SK-N-SH (cell line): ENCODE results near the gene C2CD4D. TPM values are rescaled to one million over a fixed set of nuclear protein-coding genes. Genes with fewer than 3 reads are reported as not detected.

Experiments used
- CTCF ChIA-PET: fragments of 300-600, 350-600 bp; formaldehyde crosslinking; extraction: SDS; loops from one replicate; lab custom pipeline; 2021; lab: Yijun Ruan, JAX
- POLR2A ChIA-PET: fragments of 350-600 bp; sonication (Branson Sonifier 250); formaldehyde crosslinking; extraction: SDS; loops from one replicate; lab custom pipeline; 2020; ENCODE audit warnings: antibody characterized with exemption, inconsistent platforms; lab: Yijun Ruan, JAX
- DNase-seq: peaks from one replicate; pipeline ENCODE4 v3.0.0; 2012
- H2AFZ ChIP-seq: fragments of 200-600 bp; sonication (generic); 2 replicates; pipeline ENCODE4 v1.8.1; 2016; ENCODE audit warnings: antibody characterized with exemption, mild to moderate bottlenecking, low read depth
- H3F3A ChIP-seq: fragments of 200-600 bp; sonication (generic); replicated peaks from 2 replicates; pipeline ENCODE3; 2016; ENCODE audit warnings: antibody characterized with exemption, mild to moderate bottlenecking; ENCODE audit not compliant: insufficient read depth
- H3K27ac ChIP-seq, 2 experiments: fragments of 200-500 bp in 1 of 2; fragments of 200-600 bp in 1 of 2; sonication (Bioruptor generic) in 1 of 2; sonication (generic), shearing (Covaris generic) in 1 of 2; 2 replicates each; pipeline versions ENCODE4 v1.5.1 to v1.6.1; 2014 to 2016; ENCODE audit warnings: low read depth in 2 of 2, inconsistent platforms in 1 of 2, low read length in 1 of 2, mild to moderate bottlenecking in 1 of 2, mixed read lengths in 1 of 2
- H3K27me3 ChIP-seq: fragments of 200-600 bp; sonication (generic), shearing (Covaris generic); 2 replicates; pipeline ENCODE4 v1.6.1; 2016; ENCODE audit warnings: mixed run types; ENCODE audit not compliant: insufficient read depth
- H3K36me3 ChIP-seq, 2 experiments: fragments of 200-500 bp in 1 of 2; fragments of 200-600 bp in 1 of 2; sonication (Bioruptor generic) in 1 of 2; sonication (generic) in 1 of 2; replicated peaks in 1 of 2; 2 replicates each; pipeline versions ENCODE3 to v1.5.1; 2014 to 2016; ENCODE audit warnings: low read length in 1 of 2, mild to moderate bottlenecking in 1 of 2; ENCODE audit not compliant: insufficient read depth in 2 of 2, control insufficient read depth in 1 of 2
- H3K4me1 ChIP-seq, 2 experiments: fragments of 200-500 bp in 1 of 2; fragments of 200-600 bp in 1 of 2; sonication (Bioruptor generic) in 1 of 2; sonication (generic), shearing (Covaris generic) in 1 of 2; 2 replicates each; pipeline versions ENCODE4 v1.5.1 to v1.6.1; 2014 to 2016; ENCODE audit warnings: low read depth in 1 of 2, low read length in 1 of 2, mixed run types in 1 of 2; ENCODE audit not compliant: insufficient read depth in 2 of 2, control insufficient read depth in 1 of 2
- H3K4me2 ChIP-seq: fragments of 200-600 bp; sonication (generic), shearing (Covaris generic); 2 replicates; pipeline ENCODE4 v1.6.1; 2017; ENCODE audit warnings: mixed run types
- H3K4me3 ChIP-seq, 2 experiments: fragments of 200-500 bp in 1 of 2; fragments of 200-600 bp in 1 of 2; sonication (Bioruptor generic) in 1 of 2; sonication (generic), shearing (Covaris generic) in 1 of 2; 2 replicates each; pipeline versions ENCODE4 v1.5.1 to v1.8.1; 2014 to 2016; ENCODE audit warnings: low read depth in 2 of 2, inconsistent platforms in 1 of 2, low read length in 1 of 2, mild to moderate bottlenecking in 1 of 2, mixed read lengths in 1 of 2, moderate library complexity in 1 of 2
- H3K79me2 ChIP-seq: fragments of 200-600 bp; sonication (generic); 2 replicates; pipeline ENCODE4 v1.8.1; 2017; ENCODE audit warnings: mild to moderate bottlenecking; ENCODE audit not compliant: insufficient read depth
- H3K9ac ChIP-seq: fragments of 200-600 bp; sonication (generic); 2 replicates; pipeline ENCODE4 v1.6.1; 2017; ENCODE audit warnings: mixed run types
- H3K9me2 ChIP-seq: fragments of 200-600 bp; sonication (generic); 2 replicates; pipeline ENCODE4 v1.6.1; 2017; ENCODE audit warnings: mixed run types
- H3K9me3 ChIP-seq: fragments of 200-600 bp; sonication (generic); 2 replicates; pipeline ENCODE4 v1.6.1; 2017; ENCODE audit warnings: mixed run types, mild to moderate bottlenecking, moderate library complexity
- H4K20me1 ChIP-seq: fragments of 200-600 bp; sonication (generic); 2 replicates; pipeline ENCODE4 v1.6.1; 2017; ENCODE audit warnings: mild to moderate bottlenecking, mixed run types; ENCODE audit not compliant: insufficient read depth
- ELF1 ChIP-seq: IDR thresholded peaks from 2 replicates; pipeline ENCODE4 v1.4.0; 2012
- EP300 ChIP-seq, 2 experiments: IDR thresholded peaks; 2 replicates each; pipeline versions ENCODE4 v1.4.0 to v1.6.1; 2012; ENCODE audit warnings: borderline replicate concordance in 1 of 2, low read depth in 1 of 2, low read length in 1 of 2
- GABPA ChIP-seq: IDR thresholded peaks from 2 replicates; pipeline ENCODE4 v1.4.0; 2012; ENCODE audit warnings: low read depth, mild to moderate bottlenecking
- JUND ChIP-seq: IDR thresholded peaks from 2 replicates; pipeline ENCODE4 v1.4.0; 2012
- RCOR1 ChIP-seq: fragments of 150-350 bp; IDR thresholded peaks from 2 replicates; pipeline ENCODE4 v1.6.1; 2017; ENCODE audit warnings: antibody characterized with exemption, low read length
- SMC3 ChIP-seq: IDR thresholded peaks from 2 replicates; pipeline ENCODE4 v1.6.1; 2012; ENCODE audit warnings: low read depth, low read length, improper control_type of control experiment
- TAF1 ChIP-seq: IDR thresholded peaks from 2 replicates; pipeline ENCODE4 v1.6.1; 2012; ENCODE audit warnings: low read depth, mild to moderate bottlenecking, low read length, moderate library complexity, borderline replicate concordance
- TCF12 ChIP-seq: IDR thresholded peaks from 2 replicates; pipeline ENCODE4 v1.4.0; 2012
- TEAD4 ChIP-seq: IDR thresholded peaks from 2 replicates; pipeline ENCODE4 v1.4.0; 2012; ENCODE audit warnings: mild to moderate bottlenecking, borderline replicate concordance; ENCODE audit not compliant: insufficient read depth
- whole genome bisulfite sequencing: methylation state at CpG from one replicate; pipeline ENCODE4 v1.1.6; 2017; ENCODE audit warnings: low lambda C conversion rate; 5-methylcytosine and 5-hydroxymethylcytosine counted together
- polyA plus RNA-seq, 3 experiments: library from polyadenylated mRNA; depleted of rRNA; stranded (reverse); fragments of >200 nt; gene quantifications; 2 replicates each; pipeline ENCODE4 v1.2.3, GENCODE V29; 2012
- TF ChIP-seq, protein P1 (sequence below): IDR thresholded peaks from 2 replicates; pipeline ENCODE4; 2012
- TF ChIP-seq, protein P2 (sequence below): IDR thresholded peaks from 2 replicates; pipeline ENCODE4 v1.6.1; 2012; ENCODE audit warnings: mild to moderate bottlenecking, low read depth, low read length, moderate library complexity
- TF ChIP-seq, protein P3 (sequence below): IDR thresholded peaks from 2 replicates; pipeline ENCODE4 v1.4.0; 2012; ENCODE audit warnings: low read depth

Gene C2CD4D
- polyA plus RNA-seq, 1 of the 3 experiments (the other 2 are of a cell fraction): not detected

DNA sequence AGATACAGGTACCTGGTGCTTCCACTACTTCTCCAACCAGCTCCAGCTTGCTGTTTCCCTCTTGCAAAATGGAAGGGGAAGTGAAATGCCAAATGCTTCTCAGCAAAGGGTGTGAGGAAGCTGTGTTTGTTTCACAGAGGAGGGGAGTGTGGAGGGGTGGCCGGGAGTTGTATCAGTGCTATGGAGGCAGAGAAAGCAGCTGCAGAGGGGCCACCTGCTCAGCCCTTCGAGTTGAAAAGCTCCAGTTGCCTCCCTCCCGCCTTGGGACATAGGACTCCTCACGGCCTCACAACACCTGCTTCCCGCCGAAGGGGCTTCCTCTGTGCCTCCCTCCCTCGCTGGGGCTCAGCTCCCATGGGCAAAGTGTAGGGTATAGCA lies 22.3 kb downstream of the C2CD4D start:
- no peaks in the 10 kb centered on the region for H3K36me3 ChIP-seq
- H3K9ac ChIP-seq: no peak overlapping the region
- no peak overlapping the region for H3K27ac ChIP-seq
- 56% methylated on average over 7 of the region's 7 CpGs for WGBS
- H3K4me1 ChIP-seq: peaks cover 0 to 36% of the 10 kb centered on the region in 2 experiments; a peak in 2 of 4 replicates
- H3F3A ChIP-seq: no peaks in the 10 kb centered on the region
- no peaks in the 10 kb centered on the region for H3K79me2 ChIP-seq
- ChIA-PET POLR2A (no interaction called here), CTCF (interaction anchor here (1.0 to 2.2 kb wide), 6 partner anchors 9 to 83 kb away, joined by 3 to 9 read pairs (median 4); partner anchors contain the start of gene TDRKH)
- DNase-seq: no peak
- H3K4me3 ChIP-seq: no peak overlapping the region
- H3K9me3 ChIP-seq: no peaks in the 10 kb centered on the region
- TF ChIP-seq EP300 (IDR thresholded peaks at IDR 0.05; ENCODE audit: borderline replicate concordance in 1 of 2, low read depth in 1 of 2, low read length in 1 of 2): no peak
- TF ChIP-seq, protein P1, sequence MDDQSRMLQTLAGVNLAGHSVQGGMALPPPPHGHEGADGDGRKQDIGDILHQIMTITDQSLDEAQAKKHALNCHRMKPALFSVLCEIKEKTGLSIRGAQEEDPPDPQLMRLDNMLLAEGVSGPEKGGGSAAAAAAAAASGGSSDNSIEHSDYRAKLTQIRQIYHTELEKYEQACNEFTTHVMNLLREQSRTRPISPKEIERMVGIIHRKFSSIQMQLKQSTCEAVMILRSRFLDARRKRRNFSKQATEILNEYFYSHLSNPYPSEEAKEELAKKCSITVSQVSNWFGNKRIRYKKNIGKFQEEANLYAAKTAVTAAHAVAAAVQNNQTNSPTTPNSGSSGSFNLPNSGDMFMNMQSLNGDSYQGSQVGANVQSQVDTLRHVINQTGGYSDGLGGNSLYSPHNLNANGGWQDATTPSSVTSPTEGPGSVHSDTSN: no peak
- TF ChIP-seq GABPA: no peak
- TF ChIP-seq, protein P2, sequence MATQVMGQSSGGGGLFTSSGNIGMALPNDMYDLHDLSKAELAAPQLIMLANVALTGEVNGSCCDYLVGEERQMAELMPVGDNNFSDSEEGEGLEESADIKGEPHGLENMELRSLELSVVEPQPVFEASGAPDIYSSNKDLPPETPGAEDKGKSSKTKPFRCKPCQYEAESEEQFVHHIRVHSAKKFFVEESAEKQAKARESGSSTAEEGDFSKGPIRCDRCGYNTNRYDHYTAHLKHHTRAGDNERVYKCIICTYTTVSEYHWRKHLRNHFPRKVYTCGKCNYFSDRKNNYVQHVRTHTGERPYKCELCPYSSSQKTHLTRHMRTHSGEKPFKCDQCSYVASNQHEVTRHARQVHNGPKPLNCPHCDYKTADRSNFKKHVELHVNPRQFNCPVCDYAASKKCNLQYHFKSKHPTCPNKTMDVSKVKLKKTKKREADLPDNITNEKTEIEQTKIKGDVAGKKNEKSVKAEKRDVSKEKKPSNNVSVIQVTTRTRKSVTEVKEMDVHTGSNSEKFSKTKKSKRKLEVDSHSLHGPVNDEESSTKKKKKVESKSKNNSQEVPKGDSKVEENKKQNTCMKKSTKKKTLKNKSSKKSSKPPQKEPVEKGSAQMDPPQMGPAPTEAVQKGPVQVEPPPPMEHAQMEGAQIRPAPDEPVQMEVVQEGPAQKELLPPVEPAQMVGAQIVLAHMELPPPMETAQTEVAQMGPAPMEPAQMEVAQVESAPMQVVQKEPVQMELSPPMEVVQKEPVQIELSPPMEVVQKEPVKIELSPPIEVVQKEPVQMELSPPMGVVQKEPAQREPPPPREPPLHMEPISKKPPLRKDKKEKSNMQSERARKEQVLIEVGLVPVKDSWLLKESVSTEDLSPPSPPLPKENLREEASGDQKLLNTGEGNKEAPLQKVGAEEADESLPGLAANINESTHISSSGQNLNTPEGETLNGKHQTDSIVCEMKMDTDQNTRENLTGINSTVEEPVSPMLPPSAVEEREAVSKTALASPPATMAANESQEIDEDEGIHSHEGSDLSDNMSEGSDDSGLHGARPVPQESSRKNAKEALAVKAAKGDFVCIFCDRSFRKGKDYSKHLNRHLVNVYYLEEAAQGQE: no peak
- no peak for TF ChIP-seq TCF12
- TF ChIP-seq JUND: no peak
- TF ChIP-seq ELF1: no peak
- TF ChIP-seq TAF1: no peak
- TF ChIP-seq SMC3: no peak
- no peak for TF ChIP-seq RCOR1
- TF ChIP-seq, protein P3, sequence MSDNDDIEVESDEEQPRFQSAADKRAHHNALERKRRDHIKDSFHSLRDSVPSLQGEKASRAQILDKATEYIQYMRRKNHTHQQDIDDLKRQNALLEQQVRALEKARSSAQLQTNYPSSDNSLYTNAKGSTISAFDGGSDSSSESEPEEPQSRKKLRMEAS: no peak
- TF ChIP-seq TEAD4: no peak
- no peak overlapping the region for H3K4me2 ChIP-seq
- peaks cover 13% of the 10 kb centered on the region; the same call in 1 of the 2 replicates for H3K27me3 ChIP-seq
- H2AFZ ChIP-seq: no peak overlapping the region
- no peaks in the 10 kb centered on the region for H3K9me2 ChIP-seq
- no peaks in the 10 kb centered on the region for H4K20me1 ChIP-seq
